ENCODE data around the gene ZNF639.

DNA sequence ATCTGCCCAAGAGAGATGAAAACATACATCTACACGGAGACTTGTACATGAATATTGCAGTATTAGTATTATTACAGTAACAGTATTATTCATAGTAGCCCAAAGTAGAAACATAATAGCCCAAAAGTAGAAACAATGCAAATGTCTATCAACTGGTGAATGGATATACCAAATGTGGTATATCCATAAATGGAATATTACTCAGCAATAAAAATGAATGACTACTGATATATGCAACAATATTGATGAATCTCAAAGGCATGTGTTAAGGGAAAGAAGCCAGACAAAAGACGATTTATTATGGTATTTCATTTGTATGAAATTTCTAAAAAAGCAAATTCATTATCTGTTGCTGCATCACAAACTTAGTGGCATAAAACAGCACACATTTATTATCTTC lies 23.5 kb upstream of the ZNF639 start:
- TF ChIP-seq, protein P1, sequence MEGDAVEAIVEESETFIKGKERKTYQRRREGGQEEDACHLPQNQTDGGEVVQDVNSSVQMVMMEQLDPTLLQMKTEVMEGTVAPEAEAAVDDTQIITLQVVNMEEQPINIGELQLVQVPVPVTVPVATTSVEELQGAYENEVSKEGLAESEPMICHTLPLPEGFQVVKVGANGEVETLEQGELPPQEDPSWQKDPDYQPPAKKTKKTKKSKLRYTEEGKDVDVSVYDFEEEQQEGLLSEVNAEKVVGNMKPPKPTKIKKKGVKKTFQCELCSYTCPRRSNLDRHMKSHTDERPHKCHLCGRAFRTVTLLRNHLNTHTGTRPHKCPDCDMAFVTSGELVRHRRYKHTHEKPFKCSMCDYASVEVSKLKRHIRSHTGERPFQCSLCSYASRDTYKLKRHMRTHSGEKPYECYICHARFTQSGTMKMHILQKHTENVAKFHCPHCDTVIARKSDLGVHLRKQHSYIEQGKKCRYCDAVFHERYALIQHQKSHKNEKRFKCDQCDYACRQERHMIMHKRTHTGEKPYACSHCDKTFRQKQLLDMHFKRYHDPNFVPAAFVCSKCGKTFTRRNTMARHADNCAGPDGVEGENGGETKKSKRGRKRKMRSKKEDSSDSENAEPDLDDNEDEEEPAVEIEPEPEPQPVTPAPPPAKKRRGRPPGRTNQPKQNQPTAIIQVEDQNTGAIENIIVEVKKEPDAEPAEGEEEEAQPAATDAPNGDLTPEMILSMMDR (IDR thresholded peaks at IDR 0.05 in 2 of 3, conservative IDR thresholded peaks at IDR 0.05 in 1 of 3; ENCODE audit: borderline replicate concordance in 1 of 3, insufficient read depth in 1 of 3, low read depth in 2 of 3, low read length in 2 of 3) = no peak
- TF ChIP-seq SP1 (IDR thresholded peaks at IDR 0.05; ENCODE audit: low read depth) = no peak
- no peak for TF ChIP-seq POLR2AphosphoS5 (IDR thresholded peaks at IDR 0.05; ENCODE audit: low read depth, low read length)
